ENCODE measurements around the gene PTCRA. TPM values are rescaled to one million over a fixed set of nuclear protein-coding genes. Genes with fewer than 3 reads are reported as not detected.

PTCRA gene
- total and polyA plus RNA-seq, 2 donors from 2014 or later = not detected

DNA sequence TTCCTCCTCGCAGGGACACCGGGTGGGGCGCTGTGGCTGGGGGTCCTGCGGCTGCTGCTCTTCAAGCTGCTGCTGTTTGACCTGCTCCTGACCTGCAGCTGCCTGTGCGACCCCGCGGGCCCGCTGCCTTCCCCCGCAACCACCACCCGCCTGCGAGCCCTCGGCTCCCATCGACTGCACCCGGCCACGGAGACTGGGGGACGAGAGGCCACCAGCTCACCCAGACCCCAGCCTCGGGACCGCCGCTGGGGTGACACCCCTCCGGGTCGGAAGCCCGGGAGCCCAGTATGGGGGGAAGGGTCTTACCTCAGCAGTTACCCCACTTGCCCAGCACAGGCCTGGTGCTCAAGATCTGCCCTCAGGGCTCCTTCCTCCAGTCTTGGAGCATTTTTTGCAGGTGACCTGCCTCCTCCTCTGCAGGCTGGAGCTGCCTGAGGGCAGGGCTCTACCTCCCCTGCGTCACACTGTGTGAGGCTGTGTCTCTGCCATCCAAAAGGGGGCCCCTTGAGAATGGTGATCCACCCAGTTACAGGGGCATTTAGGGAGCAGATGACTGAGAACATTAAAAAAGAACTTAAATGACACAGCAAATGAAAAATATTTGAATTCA is 9.5 kb downstream of the PTCRA start:
- no peaks in the 10 kb centered on the region for H3K27me3 ChIP-seq (ENCODE audit: control insufficient read depth, insufficient read depth, low read length)
- DNase-seq (no peak), FAIRE-seq (no peak)
- intact Hi-C loops (cut with DNase I) = no loop called here
- H3K36me3 ChIP-seq (ENCODE audit: control insufficient read depth in 2 of 3, insufficient read depth in 3 of 3, low read length in 3 of 3) = no peaks in the 10 kb centered on the region
- H3K9me3 ChIP-seq (ENCODE audit: control insufficient read depth in 2 of 3, insufficient read depth in 1 of 3, low read length in 3 of 3) = no peaks in the 10 kb centered on the region
- H3K4me1 ChIP-seq (ENCODE audit: control insufficient read depth in 2 of 3, insufficient read depth in 2 of 3, low read depth in 1 of 3, low read length in 3 of 3) = peaks cover 0 to 8% (median 3%) of the 10 kb centered on the region in 3 donors
- H3K4me3 ChIP-seq (ENCODE audit: low read length in 3 of 3) = no peak overlapping the region
- H3K27ac ChIP-seq (ENCODE audit: low read depth in 2 of 2, low read length in 2 of 2) = no peak overlapping the region
- no peak overlapping the region for H3K9ac ChIP-seq (ENCODE audit: low read length in 3 of 3)
- TF ChIP-seq, protein P1, sequence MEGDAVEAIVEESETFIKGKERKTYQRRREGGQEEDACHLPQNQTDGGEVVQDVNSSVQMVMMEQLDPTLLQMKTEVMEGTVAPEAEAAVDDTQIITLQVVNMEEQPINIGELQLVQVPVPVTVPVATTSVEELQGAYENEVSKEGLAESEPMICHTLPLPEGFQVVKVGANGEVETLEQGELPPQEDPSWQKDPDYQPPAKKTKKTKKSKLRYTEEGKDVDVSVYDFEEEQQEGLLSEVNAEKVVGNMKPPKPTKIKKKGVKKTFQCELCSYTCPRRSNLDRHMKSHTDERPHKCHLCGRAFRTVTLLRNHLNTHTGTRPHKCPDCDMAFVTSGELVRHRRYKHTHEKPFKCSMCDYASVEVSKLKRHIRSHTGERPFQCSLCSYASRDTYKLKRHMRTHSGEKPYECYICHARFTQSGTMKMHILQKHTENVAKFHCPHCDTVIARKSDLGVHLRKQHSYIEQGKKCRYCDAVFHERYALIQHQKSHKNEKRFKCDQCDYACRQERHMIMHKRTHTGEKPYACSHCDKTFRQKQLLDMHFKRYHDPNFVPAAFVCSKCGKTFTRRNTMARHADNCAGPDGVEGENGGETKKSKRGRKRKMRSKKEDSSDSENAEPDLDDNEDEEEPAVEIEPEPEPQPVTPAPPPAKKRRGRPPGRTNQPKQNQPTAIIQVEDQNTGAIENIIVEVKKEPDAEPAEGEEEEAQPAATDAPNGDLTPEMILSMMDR (IDR thresholded peaks at IDR 0.05; ENCODE audit: borderline replicate concordance, extremely low read depth, insufficient read depth) = no peak

DNA sequence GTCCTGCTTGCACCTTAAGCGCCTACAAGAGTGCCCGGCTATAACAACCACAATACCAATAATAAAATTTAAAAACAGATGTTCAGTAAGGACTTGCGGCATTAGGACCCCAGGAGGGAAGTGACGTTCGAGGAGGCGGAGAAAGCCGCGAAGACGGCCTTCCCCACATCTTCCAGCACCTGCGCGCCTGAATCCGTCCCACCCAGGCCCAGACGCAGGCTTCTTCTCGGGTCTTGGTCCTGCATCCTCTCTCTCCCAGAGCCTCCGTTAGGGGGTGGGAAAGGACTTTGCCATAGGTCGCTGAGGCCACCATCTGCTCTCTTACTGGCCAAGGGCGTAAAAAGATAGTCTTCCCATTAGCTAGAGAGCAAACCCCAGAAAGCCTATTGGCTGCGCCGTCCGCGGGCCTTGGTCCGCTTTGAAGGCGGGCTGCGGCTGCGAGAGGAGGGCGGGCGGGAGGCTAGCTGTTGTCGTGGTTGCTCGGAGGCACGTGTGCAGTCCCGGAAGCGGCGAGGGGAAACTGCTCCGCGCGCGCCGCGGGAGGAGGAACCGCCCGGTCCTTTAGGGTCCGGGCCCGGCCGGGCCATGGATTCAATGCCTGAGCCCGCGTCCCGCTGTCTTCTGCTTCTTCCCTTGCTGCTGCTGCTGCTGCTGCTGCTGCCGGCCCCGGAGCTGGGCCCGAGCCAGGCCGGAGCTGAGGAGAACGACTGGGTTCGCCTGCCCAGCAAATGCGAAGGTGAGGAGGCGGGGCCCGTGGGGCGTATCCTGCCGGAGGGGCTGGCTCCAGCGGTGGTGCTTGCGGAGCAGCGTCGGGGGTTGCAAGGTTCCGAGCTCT is 13.3 kb downstream of the PTCRA start, which contains the start of gene CNPY3:
CNPY3 (plus strand) TSS at position 495 of the 835 bp plus-strand sequence; CDS start at position 586, 91 bp downstream.
- peak; percentile 95 to 98 (median 98) for DNase-seq
- peak within 1 kb of the TSS; percentile 85 to 88 (median 85) for H3K4me3 ChIP-seq (ENCODE audit: low read length in 3 of 3)
- no peak for FAIRE-seq

DNA sequence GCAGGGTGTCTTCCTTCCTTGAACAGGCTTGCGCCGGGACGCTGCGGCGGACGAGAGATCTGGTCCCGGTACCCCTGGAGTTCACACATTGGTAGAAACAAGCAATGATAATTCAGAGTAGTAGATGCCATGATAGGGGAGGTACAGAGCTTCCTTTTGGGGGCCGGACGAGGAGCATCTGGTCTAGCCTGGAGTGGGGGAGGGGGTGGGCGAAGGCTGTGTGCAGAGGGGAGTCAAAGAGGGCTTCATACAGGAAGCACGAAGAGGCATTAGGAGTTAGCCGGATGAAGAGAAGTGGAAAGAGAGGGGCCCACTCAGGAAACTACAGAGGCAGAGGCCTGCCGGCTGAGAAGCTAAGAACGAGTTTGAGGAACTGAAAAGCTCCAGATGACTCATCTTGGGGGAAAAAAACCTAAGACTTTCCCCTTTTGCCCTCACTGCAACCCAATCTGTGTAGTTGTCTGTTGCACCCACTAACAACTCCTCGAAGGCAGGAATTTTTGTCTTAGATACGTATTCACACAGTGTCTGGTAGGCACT is 14.0 kb downstream of the PTCRA start:
- Histone ChIP-seq H3K4me3 (ENCODE audit: low read length in 3 of 3) (peak overlapping the region; percentile 85 to 88 (median 85)), H3K27ac (ENCODE audit: low read depth in 2 of 2, low read length in 2 of 2) (peak overlapping the region; percentile 87 to 94), H3K9me3 (ENCODE audit: control insufficient read depth in 2 of 3, insufficient read depth in 1 of 3, low read length in 3 of 3) (no peaks in the 10 kb centered on the region), H3K27me3 (ENCODE audit: control insufficient read depth, insufficient read depth, low read length) (no peaks in the 10 kb centered on the region), H3K36me3 (ENCODE audit: control insufficient read depth in 2 of 3, insufficient read depth in 3 of 3, low read length in 3 of 3) (peaks cover 0 to 4% (median 4%) of the 10 kb centered on the region in 3 donors), H3K4me1 (ENCODE audit: control insufficient read depth in 2 of 3, insufficient read depth in 2 of 3, low read depth in 1 of 3, low read length in 3 of 3) (peaks cover 0 to 7% (median 6%) of the 10 kb centered on the region in 3 donors), H3K9ac (ENCODE audit: low read length in 3 of 3) (peak overlapping the region; percentile 65 to 83 (median 68))
- DNase-seq (peak in 3 of 5 donors; percentile 77 to 86 (median 83)), FAIRE-seq (no peak)
- intact Hi-C loops (cut with DNase I) = no loop called here
- TF ChIP-seq, protein P1 (IDR thresholded peaks at IDR 0.05; ENCODE audit: borderline replicate concordance, extremely low read depth, insufficient read depth) = no peak

More for the DNA sequence above, 13.3 kb downstream of the PTCRA start, which contains the start of gene CNPY3:
- peak within 1 kb of the TSS; percentile 65 to 83 (median 68) for H3K9ac ChIP-seq (ENCODE audit: low read length in 3 of 3)
- no peaks in the 10 kb centered on the region for H3K9me3 ChIP-seq (ENCODE audit: control insufficient read depth in 2 of 3, insufficient read depth in 1 of 3, low read length in 3 of 3)
- peaks cover 0 to 7% (median 6%) of the 10 kb centered on the region in 3 donors for H3K4me1 ChIP-seq (ENCODE audit: control insufficient read depth in 2 of 3, insufficient read depth in 2 of 3, low read depth in 1 of 3, low read length in 3 of 3)
- peaks cover 0 to 1% (median 0%) of the 10 kb centered on the region in 3 donors for H3K36me3 ChIP-seq (ENCODE audit: control insufficient read depth in 2 of 3, insufficient read depth in 3 of 3, low read length in 3 of 3)
- TF ChIP-seq, protein P1 (IDR thresholded peaks at IDR 0.05; ENCODE audit: borderline replicate concordance, extremely low read depth, insufficient read depth) = no peak
- no peaks in the 10 kb centered on the region for H3K27me3 ChIP-seq (ENCODE audit: control insufficient read depth, insufficient read depth, low read length)
- peak within 1 kb of the TSS; percentile 87 to 94 for H3K27ac ChIP-seq (ENCODE audit: low read depth in 2 of 2, low read length in 2 of 2)
- intact Hi-C loops (cut with DNase I) = no loop called here
